Stimulated activated CD8-positive, alpha-beta memory T cell treated with anti-CD3 and anti-CD28 coated beads, Interleukin-4, amount 100 ng/mL, for 48 hours (primary cell): ENCODE measurements around the gene LAMP5.

Experiments
- DNase-seq: peaks from one replicate; pipeline ENCODE4 v3.0.0-alpha.2; 2020

LAMP5 gene, protein sequence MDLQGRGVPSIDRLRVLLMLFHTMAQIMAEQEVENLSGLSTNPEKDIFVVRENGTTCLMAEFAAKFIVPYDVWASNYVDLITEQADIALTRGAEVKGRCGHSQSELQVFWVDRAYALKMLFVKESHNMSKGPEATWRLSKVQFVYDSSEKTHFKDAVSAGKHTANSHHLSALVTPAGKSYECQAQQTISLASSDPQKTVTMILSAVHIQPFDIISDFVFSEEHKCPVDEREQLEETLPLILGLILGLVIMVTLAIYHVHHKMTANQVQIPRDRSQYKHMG

DNA sequence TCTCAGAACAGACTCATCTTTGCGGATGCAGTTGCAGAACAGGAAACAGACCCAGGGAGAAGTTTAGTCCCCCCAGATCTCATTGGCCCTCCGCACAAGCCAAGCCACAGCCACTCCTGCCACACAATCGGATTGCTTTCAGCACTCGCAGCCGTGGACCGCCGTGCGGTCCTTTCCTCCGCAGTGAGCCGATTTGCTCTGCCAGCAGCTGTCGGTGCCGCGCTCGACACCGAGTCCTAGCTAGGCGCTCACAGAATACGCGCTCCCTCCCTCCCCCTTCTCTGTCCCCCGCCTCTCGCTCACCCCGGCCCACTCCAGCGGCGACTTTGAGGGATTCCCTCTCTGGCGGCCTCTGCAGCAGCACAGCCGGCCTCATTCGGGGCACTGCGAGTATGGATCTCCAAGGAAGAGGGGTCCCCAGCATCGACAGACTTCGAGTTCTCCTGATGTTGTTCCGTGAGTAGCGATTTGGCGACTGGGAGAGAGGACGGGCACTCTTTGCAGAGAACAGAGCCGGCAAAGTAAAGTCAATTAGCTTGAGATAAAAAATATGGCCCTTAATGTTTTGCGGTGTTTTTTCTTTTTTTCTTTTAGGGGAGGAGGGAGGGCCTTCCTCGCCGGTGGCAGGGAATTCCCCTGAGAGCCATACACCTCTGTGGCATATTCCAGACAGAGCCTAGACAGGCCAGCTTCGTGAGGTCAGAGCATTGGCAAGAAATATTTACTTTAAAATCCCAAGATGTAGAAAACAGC is at the start of gene LAMP5:
TSS of gene LAMP5 (plus strand) at position 130 of the 753 bp plus-strand sequence. CDS start at position 393, 263 bp downstream.
- no peak for DNase-seq

DNA sequence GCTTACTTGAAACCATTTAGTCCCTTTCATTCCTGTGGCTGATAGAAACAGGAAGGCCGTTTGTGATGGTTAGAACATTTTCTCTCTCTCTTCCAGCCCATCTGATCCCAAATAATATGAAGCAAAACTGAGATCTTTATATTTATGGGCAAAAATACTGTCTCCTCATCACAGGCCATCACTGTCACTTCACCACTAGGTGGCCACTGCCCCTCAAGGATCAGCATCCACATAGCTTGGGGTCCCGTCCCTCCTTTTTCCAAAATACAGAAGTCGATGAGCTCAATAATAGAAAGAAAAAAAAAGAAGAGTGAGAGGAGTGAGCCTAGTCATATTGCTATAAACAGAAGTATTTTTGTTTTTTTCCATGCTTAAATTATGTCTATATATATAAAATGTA is 46.4 kb upstream of the LAMP5 start:
- DNase-seq: no peak

DNA sequence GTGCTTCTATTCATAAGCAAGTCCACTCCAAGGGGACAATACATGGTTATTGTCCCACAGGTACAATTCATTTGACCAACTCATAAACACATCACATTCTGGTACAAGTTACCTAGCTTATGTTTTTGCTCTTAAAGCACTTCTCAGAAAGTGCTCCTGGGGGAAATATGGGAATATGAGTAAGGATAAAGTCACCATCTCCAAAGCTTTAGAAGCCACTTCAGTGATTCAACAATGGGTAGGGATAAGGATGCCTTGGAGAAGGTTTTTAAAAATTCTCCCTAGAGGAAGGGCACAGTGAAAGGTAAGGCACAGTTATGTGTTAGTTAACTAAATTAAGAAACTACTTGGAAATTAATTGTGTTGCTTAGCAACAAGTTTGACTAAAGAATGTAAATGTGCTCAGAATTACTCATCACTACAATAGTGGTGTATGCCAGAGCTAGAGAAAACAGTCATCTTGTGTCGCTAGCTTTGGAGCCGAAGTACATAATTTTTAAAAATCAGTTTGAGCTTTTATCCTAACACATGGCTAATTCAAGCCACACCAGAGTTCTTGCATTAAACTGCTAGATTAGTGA is 39.5 kb upstream of the LAMP5 start:
- no peak for DNase-seq

DNA sequence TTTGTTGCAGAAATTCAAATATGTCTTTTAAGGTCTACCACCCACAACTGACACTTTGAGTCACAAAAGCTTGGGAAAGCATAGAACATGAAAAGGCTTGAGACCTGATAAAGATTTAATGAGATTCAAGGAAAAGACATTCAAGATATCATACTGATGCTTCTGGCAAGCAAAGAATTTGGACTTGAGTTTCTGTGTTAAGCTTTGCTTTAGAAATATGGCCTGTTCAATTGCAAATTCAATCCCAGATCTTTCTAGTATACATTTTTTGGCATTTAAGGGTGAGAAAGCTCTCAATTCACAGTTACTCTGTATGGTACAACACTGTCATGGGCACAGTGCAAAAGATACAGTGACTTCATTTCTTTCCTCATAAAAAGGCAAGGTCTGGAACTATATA is 38.9 kb upstream of the LAMP5 start:
- no peak for DNase-seq

DNA sequence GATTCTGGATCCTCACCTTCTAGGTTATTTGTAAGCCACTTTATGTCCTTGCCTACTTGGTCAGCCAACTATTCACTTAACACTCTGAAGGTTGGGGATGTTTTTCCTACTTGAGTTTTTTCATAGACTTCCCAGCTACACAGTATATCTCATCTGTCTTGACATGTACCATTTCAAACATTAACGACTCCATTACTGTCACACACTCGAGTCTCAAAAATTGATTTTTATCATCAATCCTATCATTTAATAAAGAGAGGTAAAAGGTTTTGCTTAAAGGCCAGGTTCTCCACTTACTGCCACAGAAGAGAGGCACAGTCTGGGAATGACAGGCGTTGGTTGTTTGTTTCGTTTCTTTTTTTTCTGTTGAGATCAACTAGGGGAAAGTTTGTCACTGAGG is 38.2 kb upstream of the LAMP5 start:
- no peak for DNase-seq

DNA sequence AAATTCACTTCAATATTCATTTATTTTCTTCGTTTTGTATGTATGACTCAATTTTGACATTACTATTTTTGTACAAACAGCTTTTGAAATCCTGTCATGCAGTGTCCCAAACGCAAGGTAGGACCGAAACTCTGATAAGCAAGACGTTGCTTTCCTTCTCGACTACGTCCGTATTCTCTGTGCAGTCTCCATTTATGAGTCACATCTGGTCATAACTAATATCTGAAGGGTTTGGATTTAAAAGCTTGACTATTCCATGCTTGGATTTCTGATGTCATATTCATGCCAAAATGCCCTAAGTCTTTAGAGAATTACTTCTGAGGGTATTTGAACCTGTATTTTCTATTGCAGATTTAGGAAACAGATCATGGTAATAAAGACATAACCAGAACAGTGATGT is 37.8 kb upstream of the LAMP5 start:
- no peak for DNase-seq

DNA sequence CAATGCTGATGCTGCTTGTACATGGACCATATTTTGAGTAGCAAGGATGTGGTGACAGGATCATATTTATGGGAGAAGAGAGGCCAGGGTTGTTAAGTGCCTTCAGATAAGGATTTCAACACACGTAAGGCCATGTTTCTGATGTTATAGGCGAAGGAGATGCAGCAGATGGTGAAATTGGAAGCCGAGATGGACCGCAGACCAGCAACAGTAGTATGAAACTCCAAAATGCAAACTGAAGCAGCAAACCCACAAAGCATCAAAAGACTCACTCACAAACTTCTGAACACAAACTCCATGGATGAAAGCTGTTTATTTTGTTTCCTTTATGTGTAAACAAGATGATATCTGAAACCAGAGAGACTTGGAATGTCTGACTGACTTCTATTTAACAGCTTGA is 35.6 kb upstream of the LAMP5 start:
- no peak for DNase-seq

DNA sequence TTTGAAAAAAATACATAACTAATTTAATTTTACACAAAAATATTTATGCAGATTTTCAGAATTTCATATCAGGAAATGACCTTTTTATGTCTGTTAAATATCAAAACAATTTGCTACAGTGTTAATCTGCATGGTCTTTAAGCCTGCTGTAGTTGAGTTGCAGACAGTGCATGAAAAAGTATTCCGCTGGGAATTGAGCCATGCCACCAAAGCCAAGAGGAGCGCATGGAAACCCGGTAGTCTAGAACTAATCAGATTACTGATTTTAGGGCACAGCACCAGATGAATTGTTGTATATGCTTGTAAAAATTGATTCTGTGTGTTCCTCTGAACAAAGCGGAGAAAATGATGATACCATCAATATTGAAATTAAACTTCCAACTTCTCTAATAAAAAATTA is 34.3 kb upstream of the LAMP5 start:
- DNase-seq: no peak

DNA sequence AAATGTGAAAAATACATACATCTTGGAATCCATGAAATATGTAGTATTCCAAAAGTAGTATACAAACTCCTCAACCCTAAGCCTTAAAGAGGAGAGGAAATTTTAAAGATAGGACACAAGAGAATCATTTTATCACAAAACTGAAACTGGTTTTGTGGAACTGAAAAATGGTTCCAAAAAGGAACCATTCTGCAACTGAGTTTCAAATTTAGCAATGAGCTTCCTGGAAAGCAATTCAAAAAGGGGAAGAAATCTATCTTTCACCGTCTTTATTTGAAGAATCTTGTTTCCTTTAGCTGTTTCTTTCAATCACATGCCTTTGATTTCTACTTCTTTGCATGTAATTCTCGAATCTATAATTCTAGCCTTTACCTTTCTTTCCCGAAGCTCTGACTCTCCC is 32.2 kb upstream of the LAMP5 start:
- DNase-seq: no peak

DNA sequence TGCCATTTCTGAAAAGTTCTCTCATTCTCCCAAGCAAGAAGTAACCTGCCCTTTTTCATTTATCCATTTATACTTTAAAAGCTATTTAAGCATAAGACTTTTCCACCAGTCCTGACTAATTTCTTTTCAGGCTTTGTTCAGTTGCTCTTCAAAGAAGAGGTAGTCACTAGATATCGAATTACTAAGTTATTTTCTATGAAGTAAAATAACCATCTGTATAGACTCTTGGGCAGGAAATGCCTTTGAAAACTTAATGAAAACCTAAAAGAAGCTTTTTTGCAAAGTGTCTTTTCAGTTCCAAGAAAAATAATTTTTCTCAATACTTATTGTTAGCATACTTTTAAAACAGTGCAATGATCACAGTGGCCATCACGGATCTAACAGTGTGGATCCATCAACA is 31.3 kb upstream of the LAMP5 start:
- no peak for DNase-seq

DNA sequence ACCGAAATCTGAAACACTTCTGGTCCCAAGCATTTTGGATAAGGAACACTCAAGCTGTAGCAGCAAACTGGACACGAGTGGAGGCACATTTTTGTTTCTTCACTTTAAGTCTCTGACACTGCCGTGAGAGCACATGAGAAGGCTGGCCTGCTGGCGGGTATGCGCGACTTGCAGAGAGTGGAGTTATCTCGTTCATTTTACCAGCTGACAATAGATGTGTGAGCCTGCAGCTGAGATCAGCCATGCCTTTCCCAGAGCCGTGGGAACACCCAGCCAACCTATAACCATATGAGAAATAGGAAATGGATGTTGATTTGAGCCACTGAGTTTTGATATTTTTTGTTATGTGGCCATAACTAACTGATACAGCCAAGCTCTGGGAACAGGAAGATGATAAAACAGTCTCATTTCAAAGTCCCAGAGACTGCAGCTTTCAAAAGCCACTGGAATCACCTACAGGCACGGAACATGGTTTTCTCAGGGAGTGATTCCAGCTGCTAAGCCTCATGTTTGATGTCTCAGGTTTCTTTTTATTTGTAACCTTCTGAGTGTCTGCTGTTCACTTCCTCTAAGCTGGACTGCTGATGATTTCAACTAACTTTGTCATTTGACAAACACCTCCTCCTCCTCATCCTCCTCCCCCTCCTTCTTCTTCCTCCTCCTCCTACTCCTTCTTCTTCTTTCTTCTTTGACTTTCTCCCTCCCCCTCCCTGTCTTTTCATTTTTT is 28.6 kb upstream of the LAMP5 start:
- DNase-seq: no peak

DNA sequence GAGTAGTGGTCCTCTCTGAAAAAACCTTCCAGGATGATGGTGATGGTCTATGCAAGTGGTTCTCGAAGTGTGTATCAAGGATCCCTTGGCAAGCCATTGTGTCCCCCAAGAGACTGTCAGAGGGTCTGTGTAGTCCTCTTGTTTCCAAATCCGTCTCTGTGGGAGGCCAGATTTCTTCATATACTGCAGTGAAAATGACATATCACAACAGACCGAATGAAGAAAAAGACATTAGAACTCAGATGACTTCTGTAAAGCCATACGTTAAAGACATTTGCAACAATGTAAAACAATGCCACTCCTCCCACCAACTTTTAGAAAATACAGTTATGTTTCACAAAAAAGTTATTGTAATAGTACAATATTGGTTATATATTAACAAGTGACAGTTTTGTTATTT is 27.2 kb upstream of the LAMP5 start:
- no peak for DNase-seq

DNA sequence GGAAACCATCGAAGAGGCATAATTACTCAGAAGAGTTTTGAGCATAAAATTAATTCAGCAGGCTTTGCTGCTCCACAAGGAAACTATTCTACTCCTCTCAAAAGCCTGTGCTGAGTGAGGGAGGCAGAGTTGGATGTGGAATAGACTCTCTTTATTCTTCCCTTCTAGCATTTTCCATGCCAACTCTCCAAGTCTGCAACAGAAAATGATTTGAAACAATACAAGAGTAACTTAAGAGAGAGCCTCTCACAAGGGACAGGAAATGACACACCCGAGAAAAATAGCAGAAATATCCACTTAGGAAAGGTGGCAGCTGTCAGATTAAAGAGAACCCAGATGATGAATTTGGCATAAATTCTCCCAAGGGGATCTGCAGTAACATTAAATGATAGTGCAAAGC is 26.3 kb upstream of the LAMP5 start:
- DNase-seq: no peak

DNA sequence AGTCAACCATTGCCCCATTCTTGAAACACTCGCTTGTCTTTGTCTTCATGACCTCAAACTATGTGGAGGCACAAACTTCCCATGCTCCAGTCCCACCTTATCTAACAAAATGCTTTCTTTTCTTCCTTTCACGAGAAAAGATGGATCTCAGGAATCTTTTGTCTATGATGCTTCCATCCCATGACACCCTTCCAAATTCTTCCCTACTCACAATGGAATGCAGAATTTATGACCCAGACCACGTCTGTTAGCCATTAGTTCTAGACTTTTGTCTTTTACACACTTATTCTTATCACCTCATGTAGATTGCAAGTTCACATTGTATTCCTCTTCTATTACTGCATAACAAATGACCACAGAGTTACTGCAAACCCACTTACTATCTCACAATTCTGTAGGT is 24.2 kb upstream of the LAMP5 start:
- no peak for DNase-seq

DNA sequence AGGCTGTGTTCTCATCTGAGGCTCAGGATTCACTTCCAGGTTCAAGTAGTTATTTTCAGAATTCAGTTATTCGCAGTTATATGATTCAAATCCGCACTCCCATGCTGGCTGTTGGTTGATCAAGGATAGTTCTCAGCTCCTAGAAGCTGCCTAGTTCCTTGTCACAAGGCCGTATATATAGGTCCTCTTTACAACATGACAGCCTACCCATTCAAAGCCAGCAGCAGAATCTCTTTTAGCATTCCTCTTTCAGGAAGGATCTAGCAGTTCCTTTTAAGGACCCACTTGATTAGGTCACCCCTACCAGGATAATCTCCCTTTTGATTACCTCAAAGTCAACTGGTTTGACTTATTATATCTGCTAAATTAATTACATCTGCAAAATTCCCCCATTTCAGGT is 23.8 kb upstream of the LAMP5 start:
- no peak for DNase-seq

DNA sequence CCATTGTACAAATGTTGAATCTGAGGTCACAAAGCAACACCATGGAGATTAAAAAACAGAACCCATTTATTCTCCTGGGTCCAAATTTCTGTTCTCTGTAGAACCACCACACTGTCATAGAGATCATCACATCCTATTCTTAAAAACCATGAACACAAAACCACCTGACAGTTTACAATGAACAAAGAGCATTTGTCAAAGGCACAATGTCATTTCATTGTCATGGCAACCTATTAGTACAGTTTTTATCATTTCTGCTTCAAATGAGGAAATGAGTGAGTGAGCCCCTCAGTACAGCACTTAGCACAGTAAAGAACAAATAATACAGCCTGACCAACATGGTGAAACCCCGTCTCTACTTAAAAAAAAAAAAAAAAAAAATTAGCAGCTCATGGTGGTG is 23.1 kb upstream of the LAMP5 start:
- DNase-seq: no peak

DNA sequence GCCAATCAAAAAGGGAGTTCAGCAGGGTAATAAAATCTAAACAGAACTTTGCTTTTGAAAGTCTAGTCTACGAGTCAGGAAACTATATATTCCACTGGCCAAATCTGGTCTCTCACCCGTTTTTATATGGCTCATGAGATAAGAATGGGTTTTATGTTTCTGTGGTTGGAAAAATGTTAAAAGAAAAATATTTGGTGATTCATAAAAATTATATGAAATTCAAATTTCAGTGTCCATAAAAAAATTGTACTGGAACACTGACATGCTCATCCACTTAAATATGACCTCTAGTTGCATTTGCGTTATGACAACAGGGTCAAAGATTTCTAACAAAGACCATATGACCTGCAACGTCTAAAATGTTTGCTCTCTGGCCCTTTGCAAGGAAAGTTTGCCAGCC is 22.3 kb upstream of the LAMP5 start:
- DNase-seq: no peak

DNA sequence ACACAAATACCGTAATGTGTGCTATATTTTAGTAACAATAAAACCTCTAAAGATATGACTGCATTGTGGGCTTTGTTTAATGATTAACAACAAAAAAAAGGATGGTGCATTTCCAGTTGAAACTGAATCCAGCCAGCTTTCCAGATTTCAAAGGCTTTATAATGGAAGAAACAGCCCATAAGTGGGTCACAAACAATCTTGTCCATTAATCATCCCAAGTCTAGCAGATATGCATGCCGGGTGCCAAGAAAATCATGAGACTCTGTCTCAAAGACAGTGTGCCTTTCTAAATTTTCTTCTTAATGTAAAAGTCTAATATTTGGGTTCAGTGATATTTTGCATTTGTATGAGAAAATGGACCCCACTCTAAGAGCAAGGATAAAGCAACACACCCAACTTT is 20.6 kb upstream of the LAMP5 start:
- DNase-seq: no peak

DNA sequence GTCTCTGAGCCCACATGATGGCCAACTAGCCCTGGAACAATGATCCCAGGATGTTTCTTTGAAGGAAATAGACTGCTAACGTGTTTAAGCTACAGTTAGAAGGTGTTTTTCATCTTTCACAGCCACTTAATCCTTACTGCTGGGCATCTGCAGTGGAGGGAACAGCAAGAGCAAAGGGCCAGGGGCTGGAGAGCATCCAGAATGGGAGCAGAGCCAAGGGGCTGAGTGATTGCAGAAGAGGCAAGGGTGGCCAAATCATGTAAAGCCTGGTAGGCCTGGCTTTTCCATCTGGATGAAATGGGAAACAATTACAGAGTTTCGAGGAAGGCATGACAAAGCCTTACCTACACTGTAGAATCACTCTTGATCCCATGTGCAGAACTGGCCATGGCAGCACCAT is 18.7 kb upstream of the LAMP5 start:
- DNase-seq: no peak

DNA sequence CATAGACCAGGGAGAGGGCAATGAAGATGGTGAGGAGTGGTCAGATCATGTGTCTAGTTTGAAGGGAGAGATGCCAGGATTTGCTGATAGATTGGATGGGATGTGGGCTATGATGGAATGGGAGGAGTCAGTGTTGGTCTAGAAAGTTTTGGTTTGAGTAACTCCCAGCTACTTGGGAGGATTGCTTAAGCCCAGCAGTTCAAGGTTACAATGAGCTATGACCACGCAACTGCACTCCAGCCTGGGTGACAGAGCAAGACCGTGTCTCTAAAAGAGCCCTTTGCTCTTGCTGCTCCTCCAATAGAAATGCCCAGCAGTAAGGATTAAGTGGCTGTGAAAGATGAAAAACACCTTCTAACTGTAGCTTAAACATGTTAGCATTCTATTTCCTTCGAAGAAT is 18.2 kb upstream of the LAMP5 start:
- DNase-seq: no peak

DNA sequence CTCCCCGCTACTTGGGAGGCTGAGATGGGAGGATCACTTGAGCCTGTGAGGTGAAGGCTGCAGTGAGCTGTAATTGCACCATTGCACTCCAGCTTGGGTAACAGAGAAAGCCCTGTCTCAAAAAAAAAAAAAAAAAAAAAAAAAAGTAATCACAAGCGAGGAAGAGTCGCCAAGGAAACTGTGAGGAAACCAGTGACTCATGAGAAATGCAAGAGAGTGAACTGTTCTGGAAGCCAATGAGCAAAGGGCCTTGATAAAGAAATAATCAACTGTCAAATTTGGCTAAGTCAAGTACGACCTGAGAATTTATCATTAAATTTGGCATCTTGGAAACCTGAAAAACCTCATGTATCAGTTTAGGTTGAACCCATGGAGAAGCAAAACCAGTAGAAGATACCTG is 16.1 kb upstream of the LAMP5 start:
- no peak for DNase-seq

DNA sequence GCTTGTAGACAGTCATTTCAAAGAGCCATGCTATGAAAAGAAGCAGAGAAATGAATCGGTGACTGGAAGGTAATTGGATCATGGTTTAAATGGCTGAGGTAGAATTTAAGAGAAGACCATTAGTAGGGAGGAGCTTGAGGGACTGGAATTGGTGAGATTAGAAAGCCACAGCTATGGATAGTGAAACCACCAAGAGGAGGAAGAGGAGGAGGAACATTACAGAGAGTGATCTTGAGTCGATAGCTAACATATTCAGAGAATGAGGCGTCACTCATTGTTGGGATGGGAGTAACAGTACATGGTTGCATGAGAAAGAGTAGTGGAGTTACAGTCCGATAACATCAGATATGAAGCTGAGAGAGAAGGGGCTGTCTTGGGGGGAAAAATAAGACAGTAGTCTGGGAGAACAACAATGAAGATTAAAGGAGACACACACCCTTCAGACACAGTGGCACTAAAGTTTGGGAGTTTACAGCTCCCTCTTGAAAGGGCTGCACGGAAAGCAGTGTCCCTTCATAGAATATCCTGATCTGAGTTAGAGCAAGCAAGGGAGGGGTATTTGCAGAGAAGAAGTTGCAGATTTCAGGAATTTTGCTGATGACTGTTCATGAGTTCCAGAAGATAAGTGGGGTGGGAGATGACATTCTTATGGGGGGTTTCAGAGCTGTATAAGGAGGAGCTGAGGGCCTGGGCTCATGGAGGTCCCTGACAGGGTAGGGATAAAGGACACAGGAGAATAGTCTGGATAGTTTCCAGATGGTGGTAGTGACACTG is 15.1 kb upstream of the LAMP5 start:
- no peak for DNase-seq

DNA sequence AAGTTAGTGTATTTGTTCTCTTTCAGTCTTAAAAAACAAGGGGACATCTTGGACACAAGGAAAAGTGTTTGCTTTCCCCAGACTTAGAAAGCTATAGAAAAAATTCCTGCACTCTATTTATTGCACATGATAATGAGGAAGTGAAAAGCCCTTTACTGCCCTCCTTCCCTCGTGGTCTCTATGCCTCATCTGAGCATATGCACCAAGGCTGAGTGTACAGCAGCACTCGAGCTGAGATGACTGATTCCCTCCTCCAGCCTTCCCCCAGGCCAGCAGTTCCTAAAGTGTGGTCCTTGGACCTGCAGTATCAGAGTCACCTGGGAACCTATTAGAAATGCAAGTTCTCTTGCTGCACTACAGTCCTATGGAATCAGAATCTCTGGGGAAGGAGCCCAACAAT is 14.3 kb upstream of the LAMP5 start:
- DNase-seq: no peak
